H9 (cell line): ENCODE results near the gene GAN. TPM values are rescaled to one million over a fixed set of nuclear protein-coding genes. Genes with fewer than 3 reads are reported as not detected.

Experiments
- DNase-seq: peaks from one replicate; pipeline ENCODE4 v3.0.0-alpha.2; 2017
- H2AFZ ChIP-seq: one replicate; pipeline ENCODE4 v1.6.1; 2013; ENCODE audit warnings: mild to moderate bottlenecking, low read length, control low read depth, moderate library complexity
- H2AK5ac ChIP-seq: 2 replicates; pipeline ENCODE4 v1.6.1; 2013; ENCODE audit warnings: low read length, control low read depth, mixed read lengths; ENCODE audit not compliant: insufficient read length
- H2BK120ac ChIP-seq: one replicate; pipeline ENCODE4 v1.6.1; 2013; ENCODE audit warnings: low read depth, mild to moderate bottlenecking, low read length, control low read depth, inconsistent platforms; ENCODE audit not compliant: poor library complexity, severe bottlenecking
- H2BK12ac ChIP-seq: 2 replicates; pipeline ENCODE4 v1.6.1; 2013; ENCODE audit warnings: low read length, control low read depth, mixed read lengths, low read depth; ENCODE audit not compliant: insufficient read length
- H2BK15ac ChIP-seq: 2 replicates; pipeline ENCODE4 v1.6.1; 2013; ENCODE audit warnings: low read depth, low read length, control low read depth
- H2BK20ac ChIP-seq: one replicate; pipeline ENCODE4 v1.6.1; 2013; ENCODE audit warnings: low read depth, mild to moderate bottlenecking, low read length, control low read depth, inconsistent platforms; ENCODE audit not compliant: poor library complexity, severe bottlenecking
- H2BK5ac ChIP-seq: 2 replicates; pipeline ENCODE4 v1.6.1; 2013; ENCODE audit warnings: low read length, control low read depth, mixed read lengths; ENCODE audit not compliant: insufficient read length
- H3K14ac ChIP-seq: 2 replicates; pipeline ENCODE4 v1.6.1; 2013; ENCODE audit warnings: low read length, control low read depth; ENCODE audit not compliant: insufficient read depth
- H3K18ac ChIP-seq: 2 replicates; pipeline ENCODE4 v1.6.1; 2013; ENCODE audit warnings: low read depth, mild to moderate bottlenecking, mixed read lengths, low read length, control low read depth; ENCODE audit not compliant: insufficient read length
- H3K23ac ChIP-seq: 2 replicates; pipeline ENCODE4 v1.6.1; 2013; ENCODE audit warnings: low read length, control low read depth, mixed read lengths, low read depth; ENCODE audit not compliant: insufficient read length
- H3K23me2 ChIP-seq: 2 replicates; pipeline ENCODE4 v1.6.1; 2013; ENCODE audit warnings: low read depth, mild to moderate bottlenecking, mixed read lengths, low read length, control low read depth; ENCODE audit not compliant: insufficient read length, poor library complexity, severe bottlenecking
- H3K27ac ChIP-seq: 2 replicates; pipeline ENCODE4 v1.5.1; 2013; ENCODE audit warnings: low read length, control low read depth, mixed read lengths, low read depth; ENCODE audit not compliant: insufficient read length
- H3K27me3 ChIP-seq: 2 replicates; pipeline ENCODE4 v1.6.1; 2013; ENCODE audit warnings: low read length, control low read depth, inconsistent platforms; ENCODE audit not compliant: insufficient read depth
- H3K4ac ChIP-seq: 2 replicates; pipeline ENCODE4 v1.6.1; 2013; ENCODE audit warnings: low read depth, mild to moderate bottlenecking, control low read depth, inconsistent platforms, low read length, moderate library complexity
- H3K4me1 ChIP-seq: 2 replicates; pipeline ENCODE4 v1.6.1; 2013; ENCODE audit warnings: low read length, control low read depth, inconsistent platforms; ENCODE audit not compliant: insufficient read depth
- H3K4me2 ChIP-seq: 2 replicates; pipeline ENCODE4 v1.6.1; 2013; ENCODE audit warnings: low read length, control low read depth, mixed read lengths; ENCODE audit not compliant: insufficient read length, insufficient read depth
- H3K56ac ChIP-seq: 2 replicates; pipeline ENCODE4 v1.6.1; 2013; ENCODE audit warnings: low read depth, mild to moderate bottlenecking, mixed read lengths, low read length, control low read depth; ENCODE audit not compliant: insufficient read length
- H3K79me1 ChIP-seq: 2 replicates; pipeline ENCODE4 v1.6.1; 2013; ENCODE audit warnings: low read depth, mild to moderate bottlenecking, moderate library complexity, low read length, control low read depth, inconsistent platforms; ENCODE audit not compliant: insufficient read depth, poor library complexity, severe bottlenecking
- H3K79me2 ChIP-seq: 2 replicates; pipeline ENCODE4 v1.6.1; 2013; ENCODE audit warnings: low read length, control low read depth, inconsistent platforms; ENCODE audit not compliant: insufficient read depth
- H3K9ac ChIP-seq: 2 replicates; pipeline ENCODE4 v1.6.1; 2013; ENCODE audit warnings: low read length, control low read depth, mixed read lengths; ENCODE audit not compliant: insufficient read length; ENCODE audit errors: extremely low read depth
- H3K9me3 ChIP-seq: one replicate; pipeline ENCODE4 v1.6.1; 2013; ENCODE audit warnings: low read depth, low read length, inconsistent platforms; ENCODE audit not compliant: control insufficient read depth
- H3T11ph ChIP-seq: one replicate; pipeline ENCODE4 v1.6.1; 2013; ENCODE audit warnings: mild to moderate bottlenecking, low read length, control low read depth, inconsistent platforms
- H4K20me1 ChIP-seq: one replicate; pipeline ENCODE4 v1.6.1; 2013; ENCODE audit not compliant: control insufficient read depth, insufficient read length, insufficient read depth
- H4K5ac ChIP-seq: 2 replicates; pipeline ENCODE4 v1.6.1; 2013; ENCODE audit warnings: low read depth, mild to moderate bottlenecking, mixed read lengths, low read length, control low read depth; ENCODE audit not compliant: insufficient read length
- H4K8ac ChIP-seq: replicated peaks from 2 replicates; pipeline ENCODE4 v1.6.1; 2013; ENCODE audit warnings: low read length, control low read depth, mixed read lengths, low read depth; ENCODE audit not compliant: insufficient read length
- H4K91ac ChIP-seq: 2 replicates; pipeline ENCODE4 v1.6.1; 2013; ENCODE audit warnings: low read depth, mild to moderate bottlenecking, moderate library complexity, mixed read lengths, low read length, control low read depth; ENCODE audit not compliant: insufficient read length
- H3K27ac Mint-ChIP-seq, 3 experiments: 2 replicates in 2 of 3; 3 replicates in 1 of 3; pipeline ENCODE4 v1.8.0; 2020 to 2021; ENCODE audit warnings: mixed read lengths in 3 of 3, mild to moderate bottlenecking in 1 of 3, moderate library complexity in 1 of 3
- H3K27me3 Mint-ChIP-seq: 2 replicates; pipeline ENCODE4 v1.8.0; 2021; ENCODE audit warnings: low read depth, mild to moderate bottlenecking, moderate library complexity, mixed read lengths
- H3K36me3 Mint-ChIP-seq, 3 experiments: 2 replicates in 2 of 3; 3 replicates in 1 of 3; pipeline ENCODE4 v1.8.0; 2020 to 2021; ENCODE audit warnings: low read depth in 3 of 3, mixed read lengths in 3 of 3; ENCODE audit not compliant: insufficient read depth in 1 of 3
- H3K4me1 Mint-ChIP-seq, 2 experiments: 2 replicates each; pipeline ENCODE4 v1.8.0; 2020; ENCODE audit warnings: mixed read lengths in 2 of 2
- H3K4me3 Mint-ChIP-seq, 2 experiments: 2 replicates in 1 of 2; 3 replicates in 1 of 2; pipeline ENCODE4 v1.8.0; 2020 to 2021; ENCODE audit warnings: mild to moderate bottlenecking in 2 of 2, mixed read lengths in 2 of 2, moderate library complexity in 1 of 2
- H3K9me3 Mint-ChIP-seq, 2 experiments: 2 replicates in 1 of 2; 3 replicates in 1 of 2; pipeline ENCODE4 v1.8.0; 2020; ENCODE audit warnings: mild to moderate bottlenecking in 2 of 2, mixed read lengths in 2 of 2, moderate library complexity in 1 of 2
- CTCF ChIP-seq: fragments of 200-600 bp; sonication (generic); conservative IDR thresholded peaks from 3 replicates; pipeline ENCODE4 v1.8.0; 2021; ENCODE audit warnings: antibody characterized with exemption, mild to moderate bottlenecking
- WGBS: extraction: QIAGEN DNeasy Blood & Tissue Kit; methylation state at CpG from one replicate; pipeline ENCODE4 v1.1.7; 2013; ENCODE audit warnings: missing lambda C conversion rate, low lambda C conversion rate, mixed read lengths; ENCODE audit not compliant: insufficient read length; ENCODE audit errors: extremely low coverage; 5-methylcytosine and 5-hydroxymethylcytosine counted together
- total RNA-seq: library from RNA; stranded (reverse); gene quantifications from 2 replicates; pipeline ENCODE4 v1.2.1, GENCODE V29; 2021

GAN gene
- total RNA-seq, 1 experiment from 2014 or later = 20.9 TPM

GRCh38 chr16:81397058-81397878 is 82.5 kb downstream of the GAN start:
- no peak overlapping the region; a peak in 1 of 5 replicates for H3K4me3 Mint-ChIP-seq
- no peaks in the 10 kb centered on the region for H3K27me3 ChIP-seq
- H3K56ac ChIP-seq = no peak overlapping the region
- H3K14ac ChIP-seq = no peak overlapping the region
- H3K27ac ChIP-seq = no peak overlapping the region
- WGBS = no CpG with 5 or more reads among the region's 21 CpGs
- no peaks in the 10 kb centered on the region for H4K20me1 ChIP-seq
- no peaks in the 10 kb centered on the region for H3K79me2 ChIP-seq
- no peak overlapping the region for H2BK120ac ChIP-seq
- H2AFZ ChIP-seq = no peak overlapping the region
- no peak overlapping the region for H3T11ph ChIP-seq
- TF ChIP-seq CTCF = no peak
- peaks cover 0 to 1% (median 0%) of the 10 kb centered on the region in 3 experiments; a peak in 2 of 7 replicates for H3K36me3 Mint-ChIP-seq
- no peak overlapping the region for H3K23ac ChIP-seq
- H3K23me2 ChIP-seq = no peaks in the 10 kb centered on the region
- H3K9ac ChIP-seq = no peak overlapping the region
- peaks cover 2% of the 10 kb centered on the region for H3K27me3 Mint-ChIP-seq
- no peak overlapping the region for H2BK12ac ChIP-seq
- no peak overlapping the region for H2AK5ac ChIP-seq
- no peak overlapping the region for H2BK5ac ChIP-seq
- H3K4me2 ChIP-seq = no peak overlapping the region
- peaks cover 3 to 10% of the 10 kb centered on the region in 2 experiments; a peak in 4 of 5 replicates for H3K9me3 Mint-ChIP-seq
- no peaks in the 10 kb centered on the region for H3K79me1 ChIP-seq
- no peak overlapping the region for H4K8ac ChIP-seq
- no peak overlapping the region for H3K27ac Mint-ChIP-seq
- H2BK20ac ChIP-seq = no peak overlapping the region
- H4K5ac ChIP-seq = no peak overlapping the region
- no peak overlapping the region for H2BK15ac ChIP-seq
- no peak for DNase-seq
- H3K4ac ChIP-seq = no peak overlapping the region
- no peak overlapping the region for H4K91ac ChIP-seq
- no peak overlapping the region for H3K18ac ChIP-seq
- H3K9me3 ChIP-seq = no peaks in the 10 kb centered on the region
- no peaks in the 10 kb centered on the region for H3K4me1 Mint-ChIP-seq
- H3K4me1 ChIP-seq = no peaks in the 10 kb centered on the region
